Ishikawa (cell line): Measurements from ENCODE around the gene PACSIN3.

ENCODE experiments used
- CEBPB ChIP-seq: IDR thresholded peaks from 2 replicates; pipeline ENCODE4 v1.6.1; 2012
- CREB1 ChIP-seq: IDR thresholded peaks from 2 replicates; pipeline ENCODE4 v1.6.1; 2012; ENCODE audit warnings: low read depth
- EGR1 ChIP-seq: IDR thresholded peaks from 2 replicates; pipeline ENCODE4 v1.6.1; 2012
- EP300 ChIP-seq: IDR thresholded peaks from 2 replicates; pipeline ENCODE4 v1.6.1; 2012; ENCODE audit warnings: borderline replicate concordance
- FOXM1 ChIP-seq: IDR thresholded peaks from 2 replicates; pipeline ENCODE4 v1.6.1; 2012; ENCODE audit warnings: low read depth, borderline replicate concordance
- NFIC ChIP-seq: IDR thresholded peaks from 2 replicates; pipeline ENCODE4 v1.6.1; 2012
- RAD21 ChIP-seq: IDR thresholded peaks from 2 replicates; pipeline ENCODE4 v1.6.1; 2012; ENCODE audit warnings: low read depth
- TAF1 ChIP-seq: IDR thresholded peaks from 2 replicates; pipeline ENCODE4 v1.6.1; 2012; ENCODE audit warnings: low read depth, mild to moderate bottlenecking
- TCF12 ChIP-seq: IDR thresholded peaks from 2 replicates; pipeline ENCODE4 v1.6.1; 2012; ENCODE audit warnings: low read depth
- TEAD4 ChIP-seq: IDR thresholded peaks from 2 replicates; pipeline ENCODE4 v1.6.1; 2012
- YY1 ChIP-seq: IDR thresholded peaks from 2 replicates; pipeline ENCODE4 v1.6.1; 2012; ENCODE audit warnings: low read depth
- ZBTB7A ChIP-seq: IDR thresholded peaks from 2 replicates; pipeline ENCODE4 v1.6.1; 2012; ENCODE audit warnings: low read depth
- TF ChIP-seq, protein P1 (sequence below): IDR thresholded peaks from 2 replicates; pipeline ENCODE4 v1.6.1; 2012; ENCODE audit warnings: low read depth, mild to moderate bottlenecking
- TF ChIP-seq, protein P2 (sequence below): IDR thresholded peaks from 2 replicates; pipeline ENCODE4 v1.6.1; 2012
- TF ChIP-seq, protein P3 (sequence below): IDR thresholded peaks from 2 replicates; pipeline ENCODE4 v1.6.1; 2012

PACSIN3 gene

DNA sequence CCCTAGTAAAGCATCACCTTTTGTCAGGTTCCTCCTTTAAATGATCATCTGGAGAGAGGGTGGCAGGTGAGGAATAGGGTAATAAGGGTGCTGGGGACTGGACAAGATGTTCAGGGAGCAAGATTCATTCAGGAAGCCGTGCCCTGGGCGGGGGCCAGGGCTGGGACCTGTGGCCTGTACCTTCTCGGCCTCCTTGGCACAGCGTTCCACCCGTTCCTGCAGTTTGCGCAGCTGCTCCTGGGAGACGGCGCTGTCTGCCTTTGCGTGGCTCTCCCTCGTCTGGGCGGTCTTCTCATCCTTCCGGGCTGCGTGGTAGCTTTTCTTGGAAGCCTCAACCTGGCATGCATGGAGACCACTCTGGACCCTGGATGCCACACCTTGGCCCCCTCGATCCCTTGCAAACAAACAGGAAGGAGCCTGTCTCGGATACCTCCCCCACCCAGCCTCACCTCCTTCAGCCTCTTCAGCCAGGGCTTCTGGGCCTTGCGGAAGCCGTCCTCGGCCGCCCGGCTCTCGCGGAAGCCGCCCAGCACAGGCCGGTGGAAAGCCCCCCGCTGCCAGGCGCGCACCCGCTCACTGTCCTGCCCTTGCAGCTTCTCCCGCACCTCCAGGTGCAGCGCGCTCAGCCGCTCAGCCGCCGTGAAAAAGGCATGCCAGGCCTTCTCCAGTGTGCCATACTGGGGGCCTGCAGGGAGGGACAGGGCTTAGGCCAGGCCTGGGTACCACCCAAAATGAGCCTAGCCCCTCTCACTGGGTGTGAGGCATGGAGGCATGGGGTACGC lies 6.0 kb downstream of the PACSIN3 start:
- TF ChIP-seq, protein P1, sequence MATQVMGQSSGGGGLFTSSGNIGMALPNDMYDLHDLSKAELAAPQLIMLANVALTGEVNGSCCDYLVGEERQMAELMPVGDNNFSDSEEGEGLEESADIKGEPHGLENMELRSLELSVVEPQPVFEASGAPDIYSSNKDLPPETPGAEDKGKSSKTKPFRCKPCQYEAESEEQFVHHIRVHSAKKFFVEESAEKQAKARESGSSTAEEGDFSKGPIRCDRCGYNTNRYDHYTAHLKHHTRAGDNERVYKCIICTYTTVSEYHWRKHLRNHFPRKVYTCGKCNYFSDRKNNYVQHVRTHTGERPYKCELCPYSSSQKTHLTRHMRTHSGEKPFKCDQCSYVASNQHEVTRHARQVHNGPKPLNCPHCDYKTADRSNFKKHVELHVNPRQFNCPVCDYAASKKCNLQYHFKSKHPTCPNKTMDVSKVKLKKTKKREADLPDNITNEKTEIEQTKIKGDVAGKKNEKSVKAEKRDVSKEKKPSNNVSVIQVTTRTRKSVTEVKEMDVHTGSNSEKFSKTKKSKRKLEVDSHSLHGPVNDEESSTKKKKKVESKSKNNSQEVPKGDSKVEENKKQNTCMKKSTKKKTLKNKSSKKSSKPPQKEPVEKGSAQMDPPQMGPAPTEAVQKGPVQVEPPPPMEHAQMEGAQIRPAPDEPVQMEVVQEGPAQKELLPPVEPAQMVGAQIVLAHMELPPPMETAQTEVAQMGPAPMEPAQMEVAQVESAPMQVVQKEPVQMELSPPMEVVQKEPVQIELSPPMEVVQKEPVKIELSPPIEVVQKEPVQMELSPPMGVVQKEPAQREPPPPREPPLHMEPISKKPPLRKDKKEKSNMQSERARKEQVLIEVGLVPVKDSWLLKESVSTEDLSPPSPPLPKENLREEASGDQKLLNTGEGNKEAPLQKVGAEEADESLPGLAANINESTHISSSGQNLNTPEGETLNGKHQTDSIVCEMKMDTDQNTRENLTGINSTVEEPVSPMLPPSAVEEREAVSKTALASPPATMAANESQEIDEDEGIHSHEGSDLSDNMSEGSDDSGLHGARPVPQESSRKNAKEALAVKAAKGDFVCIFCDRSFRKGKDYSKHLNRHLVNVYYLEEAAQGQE: no peak
- TF ChIP-seq EP300 (no peak), TEAD4 (no peak), NFIC (no peak), CREB1 (no peak), TAF1 (no peak)
- TF ChIP-seq, protein P2, sequence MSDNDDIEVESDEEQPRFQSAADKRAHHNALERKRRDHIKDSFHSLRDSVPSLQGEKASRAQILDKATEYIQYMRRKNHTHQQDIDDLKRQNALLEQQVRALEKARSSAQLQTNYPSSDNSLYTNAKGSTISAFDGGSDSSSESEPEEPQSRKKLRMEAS: no peak

DNA sequence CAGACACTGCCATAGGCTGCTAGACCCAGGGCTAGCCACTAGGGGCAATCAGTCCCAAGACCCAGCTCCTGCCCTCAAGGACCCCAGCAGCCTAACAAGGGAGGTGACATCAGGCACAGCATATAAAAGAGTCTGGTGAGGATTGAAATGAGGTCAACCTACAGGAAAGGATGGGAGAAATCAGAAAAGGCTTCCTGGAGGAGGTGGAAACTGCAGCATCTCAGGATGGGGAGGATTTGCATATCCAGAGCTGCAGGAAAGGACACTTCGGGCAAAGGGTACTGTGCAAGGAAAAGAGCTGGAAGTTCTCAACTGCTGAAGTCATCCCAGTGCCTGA lies 6.6 kb downstream of the PACSIN3 start:
- TF ChIP-seq RAD21: peak; percentile 54
- no peak for TF ChIP-seq TCF12

DNA sequence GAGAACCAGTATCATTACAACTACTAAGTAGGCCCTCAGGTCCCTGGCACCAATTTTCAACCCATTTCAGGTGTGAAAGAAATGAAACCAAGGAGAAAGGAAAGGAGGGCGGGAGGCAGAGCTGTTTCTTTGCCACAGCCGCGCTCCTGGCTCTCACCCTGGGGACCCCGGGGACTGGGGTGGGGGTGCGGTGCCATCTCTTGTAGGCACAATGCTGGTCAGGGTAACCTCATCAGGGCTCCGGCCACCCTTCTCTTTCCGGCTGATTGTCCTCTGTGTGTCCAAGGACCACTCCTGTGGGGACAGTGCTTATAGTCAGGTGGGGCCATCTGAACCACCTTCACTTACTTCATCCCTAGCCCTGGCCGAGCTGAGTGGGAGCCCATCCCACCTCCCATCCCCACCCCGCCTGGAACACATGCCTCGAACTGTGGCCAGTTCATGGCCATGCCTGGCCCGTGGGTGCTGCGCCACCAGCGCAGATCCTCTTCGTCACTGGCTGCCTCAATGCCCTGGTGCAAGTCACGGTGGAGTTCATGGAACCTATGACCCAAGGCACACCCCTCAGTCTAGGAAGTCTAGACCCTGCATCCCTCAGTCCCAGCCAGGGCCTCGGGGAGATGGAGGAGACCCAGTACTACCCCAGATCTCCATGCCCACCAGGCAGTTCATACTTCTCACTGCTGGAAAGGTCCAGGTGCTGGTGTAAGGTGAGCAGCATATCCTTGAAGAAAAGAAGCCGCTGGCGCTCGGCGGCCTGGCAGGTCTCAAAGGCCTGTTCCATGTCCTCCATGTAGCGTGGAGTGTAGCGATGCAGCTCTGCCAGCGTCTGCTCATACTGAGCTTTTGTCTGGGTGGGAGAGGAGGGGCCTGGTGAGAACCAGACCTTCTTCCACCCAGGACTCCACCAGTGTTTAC lies 7.2 kb downstream of the PACSIN3 start:
- TF ChIP-seq CEBPB (no peak), TAF1 (no peak), EGR1 (no peak), TCF12 (no peak), ZBTB7A (no peak), RAD21 (no peak), FOXM1 (no peak), CREB1 (no peak), YY1 (no peak), EP300 (no peak), NFIC (no peak)
- TF ChIP-seq, protein P3, sequence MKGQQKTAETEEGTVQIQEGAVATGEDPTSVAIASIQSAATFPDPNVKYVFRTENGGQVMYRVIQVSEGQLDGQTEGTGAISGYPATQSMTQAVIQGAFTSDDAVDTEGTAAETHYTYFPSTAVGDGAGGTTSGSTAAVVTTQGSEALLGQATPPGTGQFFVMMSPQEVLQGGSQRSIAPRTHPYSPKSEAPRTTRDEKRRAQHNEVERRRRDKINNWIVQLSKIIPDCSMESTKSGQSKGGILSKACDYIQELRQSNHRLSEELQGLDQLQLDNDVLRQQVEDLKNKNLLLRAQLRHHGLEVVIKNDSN: no peak
- TF ChIP-seq, protein P1: no peak
- TF ChIP-seq, protein P2: no peak

DNA sequence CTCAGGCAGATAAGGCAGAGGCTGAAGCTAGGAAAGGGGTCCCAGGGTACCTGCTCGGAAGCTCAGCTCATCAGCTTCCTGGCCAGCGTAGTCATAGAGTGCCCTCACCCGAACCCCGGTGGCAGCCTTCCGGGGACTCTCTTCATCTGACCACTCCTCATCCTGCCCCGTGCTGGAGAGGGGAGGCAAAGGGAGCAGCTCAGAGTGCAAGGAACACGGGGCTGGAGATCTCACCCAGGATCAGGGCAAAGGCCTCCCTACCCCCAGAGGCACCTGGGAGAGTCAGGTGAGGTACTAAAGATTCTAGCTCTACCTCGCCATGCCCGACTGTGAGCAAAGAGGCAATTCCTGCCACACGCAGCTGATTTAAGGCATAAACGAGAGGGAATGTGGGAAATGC lies 7.9 kb downstream of the PACSIN3 start:
- TF ChIP-seq ZBTB7A: no peak
- no peak for TF ChIP-seq RAD21
- no peak for TF ChIP-seq EP300

DNA sequence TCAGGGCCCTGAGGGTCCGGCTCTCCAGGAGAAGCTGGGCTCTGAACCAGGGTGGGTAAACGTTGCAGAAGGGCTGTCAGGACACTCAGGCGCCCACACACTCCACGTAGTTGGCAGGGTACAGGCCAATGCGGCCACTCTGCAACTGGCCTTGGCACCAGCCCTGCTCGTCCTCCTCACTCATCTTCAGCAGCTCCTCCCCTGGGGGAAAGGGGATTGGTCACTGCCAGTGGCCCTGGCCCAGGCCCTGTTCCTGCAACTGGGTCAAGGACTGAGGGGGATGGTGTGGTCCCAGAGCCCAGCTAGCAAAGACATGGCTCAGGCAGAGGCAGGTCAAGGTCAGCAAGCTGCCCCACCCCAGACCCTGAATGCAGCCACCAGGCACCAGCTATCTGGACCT lies 8.4 kb downstream of the PACSIN3 start:
- TF ChIP-seq NFIC (no peak), RAD21 (no peak)

DNA sequence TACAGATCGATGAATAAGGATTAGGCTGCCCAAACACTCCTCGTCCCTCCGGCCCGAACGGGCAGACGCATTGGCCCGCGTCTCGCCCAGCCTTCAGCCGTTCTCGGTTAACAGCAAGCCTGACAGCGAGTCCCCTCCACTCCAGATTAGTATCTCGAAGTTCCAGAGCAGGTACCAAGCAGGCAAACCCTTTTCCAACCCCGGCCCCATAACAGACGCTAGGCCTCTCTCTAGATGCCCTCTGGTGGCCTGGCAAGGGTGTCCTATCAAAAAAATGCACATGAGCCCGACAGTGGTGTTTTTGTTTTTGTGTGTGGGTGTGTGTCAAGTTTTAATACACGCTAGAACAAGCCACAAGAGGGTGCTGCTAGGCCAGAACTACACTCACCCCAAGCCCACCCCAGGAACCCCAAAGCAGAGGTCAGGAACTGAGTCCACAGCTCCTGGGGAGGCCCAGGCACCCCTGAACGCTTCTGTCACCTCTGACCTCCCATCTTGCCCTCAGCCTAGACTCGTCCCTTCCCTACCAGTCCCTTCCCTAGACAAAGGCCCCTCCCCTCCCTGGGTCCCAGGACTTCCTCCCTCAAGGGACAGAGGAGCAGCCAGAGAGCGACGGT lies 8.9 kb downstream of the PACSIN3 start:
- TF ChIP-seq, protein P2: peak; percentile 12; the same call in 1 of the 2 replicates
- TF ChIP-seq EGR1 (peak; percentile 39; the same call in 1 of the 2 replicates), ZBTB7A (0 out of 2 replicates have a peak, but pooled peaks have one; percentile 25), TEAD4 (no peak), RAD21 (peak; percentile 65)
- TF ChIP-seq, protein P1: no peak
